Activated B cell treated with CpG ODN at 0.5 μM for 24 hours (primary cell): Measurements from ENCODE around the gene FCSK. TPM values are rescaled to one million over a fixed set of nuclear protein-coding genes. Genes with fewer than 3 reads are reported as not detected.

Experiments used
- ATAC-seq: fragments of 200-7000 bp; cut with Tn5 transposase; one replicate; pipeline ENCODE4 v1.10.0; 2021; ENCODE audit warnings: low read depth, mild to moderate bottlenecking, moderate library complexity
- CTCF ChIA-PET: fragments of 350-600 bp; sonication (Branson Sonifier 250); formaldehyde crosslinking; loops from one replicate; lab custom pipeline; 2021; ENCODE audit warnings: antibody characterized with exemption; lab: Charles Lee
- POLR2A ChIA-PET: fragments of 350-600 bp; sonication (Branson Sonifier 250); formaldehyde crosslinking; loops from one replicate; lab custom pipeline; 2021; ENCODE audit warnings: antibody characterized with exemption; lab: Charles Lee
- DNase-seq: peaks from one replicate; pipeline ENCODE4 v3.0.0; 2022
- H3K27ac Mint-ChIP-seq: one replicate; pipeline ENCODE4 v1.8.0; 2020; ENCODE audit warnings: mixed read lengths
- H3K27me3 Mint-ChIP-seq: one replicate; pipeline ENCODE4 v1.8.0; 2021; ENCODE audit warnings: mixed read lengths
- H3K36me3 Mint-ChIP-seq: one replicate; pipeline ENCODE4 v1.8.0; 2021; ENCODE audit warnings: low read depth, mixed read lengths
- H3K4me1 Mint-ChIP-seq: one replicate; pipeline ENCODE4 v1.8.0; 2021; ENCODE audit warnings: mixed read lengths
- H3K4me3 Mint-ChIP-seq: one replicate; pipeline ENCODE4 v1.8.0; 2020; ENCODE audit warnings: mild to moderate bottlenecking, mixed read lengths
- H3K9me3 Mint-ChIP-seq: one replicate; pipeline ENCODE4 v1.8.0; 2020; ENCODE audit warnings: mixed read lengths
- CTCF ChIP-seq: fragments of 200-600 bp; IDR thresholded peaks from one replicate; pipeline ENCODE4 v1.8.0; 2022; ENCODE audit warnings: antibody characterized with exemption, mild to moderate bottlenecking
- intact Hi-C: fragments of 100-400 bp; cut with micrococcal nuclease; formaldehyde crosslinking; loops from one replicate; pipeline ENCODE4 v1.15.1; 2024
- total RNA-seq: library from RNA; stranded (reverse); gene quantifications from 2 replicates; pipeline ENCODE4 v1.2.3, GENCODE V29; 2022

Gene FCSK
- total RNA-seq, 1 donor from 2014 or later: 21.4 TPM

GRCh38 chr16:70494202-70494770 is 39.9 kb downstream of the FCSK start:
- Mint-ChIP-seq H3K36me3 (peaks cover 64% of the 10 kb centered on the region), H3K4me1 (no peaks in the 10 kb centered on the region), H3K27ac (no peak overlapping the region), H3K9me3 (no peaks in the 10 kb centered on the region), H3K4me3 (no peak overlapping the region), H3K27me3 (no peaks in the 10 kb centered on the region)
- DNase-seq (no peak), ATAC-seq (no peak)
- intact Hi-C loops: no loop called here
- CTCF ChIA-PET: no interaction called here
- POLR2A ChIA-PET: no interaction called here
- TF ChIP-seq CTCF: no peak

- intact Hi-C loops: no loop called here
- ChIA-PET POLR2A (no interaction called here), CTCF (no interaction called here)
- H3K36me3 Mint-ChIP-seq: peaks cover 61% of the 10 kb centered on the region
- H3K27ac Mint-ChIP-seq: no peak overlapping the region
- ATAC-seq (no peak), DNase-seq (no peak)
- H3K4me3 Mint-ChIP-seq: no peak overlapping the region
- TF ChIP-seq CTCF: no peak
- no peaks in the 10 kb centered on the region for H3K27me3 Mint-ChIP-seq
- no peaks in the 10 kb centered on the region for H3K9me3 Mint-ChIP-seq
- no peaks in the 10 kb centered on the region for H3K4me1 Mint-ChIP-seq
Observed at GRCh38 chr16:70494777-70495176, 40.4 kb downstream of the FCSK start.

GRCh38 chr16:70495425-70496182 is 41.2 kb downstream of the FCSK start:
- Mint-ChIP-seq H3K4me1 (no peaks in the 10 kb centered on the region), H3K27me3 (no peaks in the 10 kb centered on the region), H3K9me3 (no peaks in the 10 kb centered on the region), H3K4me3 (no peak overlapping the region), H3K27ac (no peak overlapping the region), H3K36me3 (peaks cover 55% of the 10 kb centered on the region)
- ChIA-PET CTCF (no interaction called here), POLR2A (no interaction called here)
- no peak for ATAC-seq
- no peak for DNase-seq
- no peak for TF ChIP-seq CTCF
- intact Hi-C loops: no loop called here

GRCh38 chr16:70496513-70496912 is 42.1 kb downstream of the FCSK start:
- no peak for ATAC-seq
- POLR2A ChIA-PET: interaction anchor here (0.5 kb wide), 1 partner anchor 757 kb away, joined by 3 read pairs; no protein-coding TSS in a partner anchor

More at GRCh38 chr16:70496513-70496912, 42.1 kb downstream of the FCSK start:
- TF ChIP-seq CTCF: no peak
- DNase-seq: no peak
- Mint-ChIP-seq H3K36me3 (peaks cover 56% of the 10 kb centered on the region), H3K27ac (no peak overlapping the region), H3K4me1 (no peaks in the 10 kb centered on the region), H3K27me3 (no peaks in the 10 kb centered on the region), H3K9me3 (no peaks in the 10 kb centered on the region), H3K4me3 (no peak overlapping the region)
- CTCF ChIA-PET: no interaction called here
- intact Hi-C loops: no loop called here
